NOMO-1 (cell line): Measurements from ENCODE around the gene IL1RAPL2.

ENCODE experiments used
- DNase-seq, 2 experiments: peaks; one replicate each; lab custom pipeline; 2025; ENCODE audit not compliant: unreplicated experiment in 2 of 2; lab: John Stamatoyannopoulos, UW

Gene IL1RAPL2

GRCh38 chrX:105543283-105543682 is 977.3 kb downstream of the IL1RAPL2 start:
- DNase-seq, result no peak

GRCh38 chrX:105550043-105550663 is 984.2 kb downstream of the IL1RAPL2 start:
- DNase-seq, result no peak

- DNase-seq, result no peak
Observed at GRCh38 chrX:105552395-105552794, 986.4 kb downstream of the IL1RAPL2 start.

GRCh38 chrX:105553118-105553517 is 987.1 kb downstream of the IL1RAPL2 start:
- no peak for DNase-seq

- no peak for DNase-seq
Observed at GRCh38 chrX:105564501-105564900, 998.5 kb downstream of the IL1RAPL2 start.

- no peak for DNase-seq
Observed at GRCh38 chrX:105565856-105566255, 999.9 kb downstream of the IL1RAPL2 start.

- DNase-seq, result no peak
Observed at GRCh38 chrX:105567082-105567481, 1001.1 kb downstream of the IL1RAPL2 start.

- no peak for DNase-seq
Observed at GRCh38 chrX:105608745-105609144, 1042.7 kb downstream of the IL1RAPL2 start.

GRCh38 chrX:105609530-105609929 is 1043.5 kb downstream of the IL1RAPL2 start:
- no peak for DNase-seq

- DNase-seq, result no peak
Observed at GRCh38 chrX:105610411-105610810, 1044.4 kb downstream of the IL1RAPL2 start.

- no peak for DNase-seq
Observed at GRCh38 chrX:105618393-105619101, 1052.5 kb downstream of the IL1RAPL2 start.

- no peak for DNase-seq
Observed at GRCh38 chrX:105634180-105634579, 1068.2 kb downstream of the IL1RAPL2 start.

- DNase-seq, result no peak
Observed at GRCh38 chrX:105635794-105636193, 1069.8 kb downstream of the IL1RAPL2 start.

- no peak for DNase-seq
Observed at GRCh38 chrX:105636667-105637066, 1070.7 kb downstream of the IL1RAPL2 start.

GRCh38 chrX:105645667-105646357 is 1079.8 kb downstream of the IL1RAPL2 start:
- DNase-seq, result no peak

- no peak for DNase-seq
Observed at GRCh38 chrX:105646592-105647372, 1080.8 kb downstream of the IL1RAPL2 start.

- no peak for DNase-seq
Observed at GRCh38 chrX:105647749-105648148, 1081.8 kb downstream of the IL1RAPL2 start.

GRCh38 chrX:105648732-105649131 is 1082.7 kb downstream of the IL1RAPL2 start:
- DNase-seq, result no peak

GRCh38 chrX:105650577-105650976 is 1084.6 kb downstream of the IL1RAPL2 start:
- DNase-seq, result no peak

- no peak for DNase-seq
Observed at GRCh38 chrX:105650986-105651385, 1085.0 kb downstream of the IL1RAPL2 start.

- no peak for DNase-seq
Observed at GRCh38 chrX:105653891-105654290, 1087.9 kb downstream of the IL1RAPL2 start.
